H7 (cell line): Measurements from ENCODE around the gene KRTAP12-1. TPM values are rescaled to one million over a fixed set of nuclear protein-coding genes. Genes with fewer than 3 reads are reported as not detected.

Experiments
- DNase-seq: peaks from one replicate; pipeline ENCODE4 v3.0.0; 2012
- H3K27me3 ChIP-seq: 2 replicates; pipeline ENCODE4 v1.6.0; 2011; ENCODE audit warnings: mild to moderate bottlenecking, low read length; ENCODE audit not compliant: control insufficient read depth, insufficient read depth
- H3K36me3 ChIP-seq: replicated peaks from 2 replicates; pipeline ENCODE4 v1.5.1; 2011; ENCODE audit warnings: low read length; ENCODE audit not compliant: control insufficient read depth, insufficient read depth
- H3K4me3 ChIP-seq: 2 replicates; pipeline ENCODE4 v1.5.1; 2011; ENCODE audit warnings: low read depth, mild to moderate bottlenecking, control low read depth, low read length, moderate library complexity; ENCODE audit not compliant: insufficient read depth
- total RNA-seq: library from RNA; depleted of rRNA; stranded (reverse); fragments of >200 nt; shearing (Covaris generic); gene quantifications from 2 replicates; pipeline ENCODE4 v1.2.3, GENCODE V29; 2014

KRTAP12-1 gene
- total RNA-seq, 1 experiment from 2014 or later, result 0.17 TPM

- Histone ChIP-seq H3K4me3 (peak overlapping the region; percentile 30), H3K36me3 (no peaks in the 10 kb centered on the region), H3K27me3 (peaks cover 68% of the 10 kb centered on the region)
- peak; percentile 80 for DNase-seq
Observed at GRCh38 chr21:44706706-44707581, 25.0 kb upstream of the KRTAP12-1 start.

GRCh38 chr21:44706026-44706705 lies 24.2 kb upstream of the KRTAP12-1 start:
- DNase-seq, result peak; percentile 82
- Histone ChIP-seq H3K36me3 (no peaks in the 10 kb centered on the region), H3K4me3 (peak overlapping the region; percentile 30), H3K27me3 (peaks cover 61% of the 10 kb centered on the region)

GRCh38 chr21:44704636-44705001 lies 22.7 kb upstream of the KRTAP12-1 start:
- peak; percentile 83 for DNase-seq
- Histone ChIP-seq H3K27me3 (peaks cover 45% of the 10 kb centered on the region), H3K36me3 (no peaks in the 10 kb centered on the region), H3K4me3 (peak overlapping the region; percentile 23)

- H3K36me3 ChIP-seq, result no peaks in the 10 kb centered on the region
- H3K4me3 ChIP-seq, result peak overlapping the region; percentile 23
- peak; percentile 68 for DNase-seq
- H3K27me3 ChIP-seq, result peaks cover 41% of the 10 kb centered on the region
Observed at GRCh38 chr21:44703731-44704635, 22.0 kb upstream of the KRTAP12-1 start.

DNA sequence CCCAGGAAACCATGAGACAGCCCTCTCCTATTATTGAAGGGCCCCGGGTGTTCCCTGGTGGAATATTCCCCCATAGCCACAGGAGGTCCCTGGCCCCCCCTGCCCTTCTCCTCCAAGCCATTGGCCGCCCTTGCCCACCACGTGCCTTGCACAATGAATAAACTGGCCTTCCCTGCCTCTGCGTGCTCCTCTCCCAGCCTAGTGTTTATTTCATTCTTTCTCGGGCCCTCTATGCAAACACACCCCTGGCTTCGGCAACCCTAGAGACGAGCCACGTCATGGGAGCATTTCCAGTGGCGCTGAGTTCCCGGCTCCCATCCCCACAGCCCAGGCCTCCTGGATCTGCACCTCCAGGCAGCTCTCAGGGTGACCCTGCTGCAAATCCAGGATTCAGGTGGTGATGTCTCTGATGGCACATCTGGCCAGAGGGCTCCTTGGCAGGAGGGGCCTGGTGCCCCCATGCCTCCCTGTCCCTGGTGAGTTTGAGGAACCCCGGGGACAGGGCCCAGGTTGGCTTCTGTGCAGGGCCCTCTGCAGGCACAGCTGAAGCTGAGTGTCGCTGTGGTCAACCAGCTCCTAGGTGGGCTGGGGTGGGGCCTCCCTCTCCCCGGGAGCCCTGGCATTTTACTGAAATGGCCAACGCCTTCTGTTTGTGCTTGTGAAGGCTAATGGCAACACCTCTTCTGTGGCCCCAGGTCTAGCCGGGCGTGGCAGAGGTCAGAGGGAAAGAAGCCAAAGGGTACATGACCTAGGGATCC lies 21.2 kb upstream of the KRTAP12-1 start:
- peaks cover 37% of the 10 kb centered on the region for H3K27me3 ChIP-seq
- peak; percentile 62 for DNase-seq
- no peaks in the 10 kb centered on the region for H3K36me3 ChIP-seq
- no peak overlapping the region for H3K4me3 ChIP-seq

- H3K36me3 ChIP-seq, result no peaks in the 10 kb centered on the region
- peaks cover 35% of the 10 kb centered on the region for H3K27me3 ChIP-seq
- no peak overlapping the region for H3K4me3 ChIP-seq
- peak; percentile 32 for DNase-seq
Observed at GRCh38 chr21:44702111-44702972, 20.4 kb upstream of the KRTAP12-1 start.

DNA sequence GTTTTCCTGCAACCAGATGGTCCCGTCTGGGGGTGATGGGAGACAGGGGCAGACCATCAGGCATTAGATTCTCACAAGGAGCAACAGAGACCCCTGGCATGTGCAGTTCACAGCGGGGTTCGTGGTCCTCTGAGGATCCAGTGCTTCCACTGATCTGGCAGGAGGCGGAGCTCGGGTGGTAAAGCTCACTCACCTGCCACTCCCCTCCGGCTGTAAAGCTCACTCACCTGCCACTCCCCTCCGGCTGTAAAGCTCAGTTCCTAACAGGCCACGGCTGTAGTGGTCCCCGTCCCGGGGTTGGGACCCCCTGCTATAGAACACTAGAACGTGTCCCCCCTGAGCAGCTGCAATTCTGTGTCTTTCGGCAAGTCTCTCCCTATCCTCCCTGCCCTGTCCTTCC lies 19.6 kb upstream of the KRTAP12-1 start:
- DNase-seq, result peak; percentile 31
- Histone ChIP-seq H3K36me3 (no peaks in the 10 kb centered on the region), H3K4me3 (no peak overlapping the region), H3K27me3 (peaks cover 28% of the 10 kb centered on the region)

GRCh38 chr21:44701023-44701400 lies 19.0 kb upstream of the KRTAP12-1 start:
- DNase-seq, result no peak
- Histone ChIP-seq H3K36me3 (no peaks in the 10 kb centered on the region), H3K27me3 (peaks cover 23% of the 10 kb centered on the region), H3K4me3 (no peak overlapping the region)

DNA sequence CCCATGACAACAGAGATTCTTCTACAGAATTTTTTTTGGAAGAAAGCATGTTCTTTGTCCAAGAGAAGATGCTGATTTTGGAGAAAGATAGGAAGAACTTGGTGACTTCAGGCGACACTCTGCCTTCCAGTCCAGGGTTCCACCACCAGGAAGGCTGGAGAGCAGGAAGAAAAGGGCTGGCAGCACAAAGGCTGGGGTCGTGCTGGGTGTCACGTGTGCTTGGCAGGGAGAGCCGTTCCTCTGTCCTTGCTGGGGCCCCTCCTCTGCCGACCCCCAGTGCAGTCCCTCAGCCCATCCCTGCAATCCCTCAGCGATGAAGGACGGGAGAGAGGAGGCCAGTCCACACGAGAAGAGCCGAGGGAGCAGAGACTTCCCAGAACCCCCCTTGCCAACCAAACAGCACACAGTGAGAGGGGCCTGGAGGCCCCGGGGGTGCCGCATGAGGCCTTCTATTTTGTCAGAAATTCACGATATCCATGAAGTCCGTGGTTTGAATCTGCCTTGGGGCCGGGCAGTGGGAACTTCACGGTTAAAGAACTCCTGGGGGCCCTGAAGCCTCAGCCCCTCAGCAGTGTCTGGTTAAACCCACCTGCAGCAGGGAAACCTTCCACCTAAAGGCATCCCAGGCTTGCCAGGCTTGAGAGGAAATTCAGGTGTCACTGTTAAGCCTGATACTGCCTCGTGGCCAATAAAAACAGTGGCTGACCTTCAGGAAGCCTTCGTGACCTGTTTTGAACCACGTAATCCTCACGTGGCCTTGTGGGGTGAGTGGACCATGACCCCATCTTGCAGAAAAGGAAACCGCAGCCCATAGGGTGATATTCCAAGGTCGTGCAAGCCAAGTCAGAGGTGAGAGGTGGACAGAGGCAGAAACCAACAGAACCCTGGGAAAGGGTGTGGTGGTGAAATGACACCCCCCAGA lies 18.4 kb upstream of the KRTAP12-1 start:
- Histone ChIP-seq H3K36me3 (no peaks in the 10 kb centered on the region), H3K27me3 (peaks cover 22% of the 10 kb centered on the region; the same call in 1 of the 2 replicates)

DNA sequence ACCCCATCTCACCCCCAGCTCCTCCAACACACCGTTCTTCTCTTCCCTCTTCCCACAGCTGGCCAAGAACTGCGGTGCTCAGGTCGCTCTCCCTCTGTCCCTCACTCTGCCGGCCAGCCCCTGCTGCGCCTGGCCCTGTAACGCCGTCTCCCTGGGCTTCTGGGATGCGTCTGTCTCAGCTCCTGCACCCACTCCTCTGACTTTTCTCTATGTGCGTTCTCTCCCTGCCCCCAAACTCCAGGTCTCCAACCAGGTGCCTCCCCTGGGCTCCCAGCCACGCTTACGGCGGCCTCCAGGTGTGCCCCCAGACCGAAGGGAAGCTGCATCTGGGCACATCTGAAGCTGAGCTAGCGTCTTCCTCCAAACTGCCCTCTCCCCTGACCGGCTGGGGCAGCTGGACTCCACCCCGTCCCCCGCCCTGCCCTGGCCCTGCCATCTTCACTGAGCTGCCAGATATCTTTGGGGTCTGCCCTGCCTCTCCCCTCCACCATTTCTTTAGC lies 17.6 kb upstream of the KRTAP12-1 start:
- Histone ChIP-seq H3K36me3 (no peaks in the 10 kb centered on the region), H3K27me3 (peaks cover 22% of the 10 kb centered on the region; the same call in 1 of the 2 replicates), H3K4me3 (no peak overlapping the region)
- DNase-seq, result peak; percentile 56

More for the DNA sequence above, 18.4 kb upstream of the KRTAP12-1 start:
- DNase-seq, result peak; percentile 22
- H3K4me3 ChIP-seq, result no peak overlapping the region

DNA sequence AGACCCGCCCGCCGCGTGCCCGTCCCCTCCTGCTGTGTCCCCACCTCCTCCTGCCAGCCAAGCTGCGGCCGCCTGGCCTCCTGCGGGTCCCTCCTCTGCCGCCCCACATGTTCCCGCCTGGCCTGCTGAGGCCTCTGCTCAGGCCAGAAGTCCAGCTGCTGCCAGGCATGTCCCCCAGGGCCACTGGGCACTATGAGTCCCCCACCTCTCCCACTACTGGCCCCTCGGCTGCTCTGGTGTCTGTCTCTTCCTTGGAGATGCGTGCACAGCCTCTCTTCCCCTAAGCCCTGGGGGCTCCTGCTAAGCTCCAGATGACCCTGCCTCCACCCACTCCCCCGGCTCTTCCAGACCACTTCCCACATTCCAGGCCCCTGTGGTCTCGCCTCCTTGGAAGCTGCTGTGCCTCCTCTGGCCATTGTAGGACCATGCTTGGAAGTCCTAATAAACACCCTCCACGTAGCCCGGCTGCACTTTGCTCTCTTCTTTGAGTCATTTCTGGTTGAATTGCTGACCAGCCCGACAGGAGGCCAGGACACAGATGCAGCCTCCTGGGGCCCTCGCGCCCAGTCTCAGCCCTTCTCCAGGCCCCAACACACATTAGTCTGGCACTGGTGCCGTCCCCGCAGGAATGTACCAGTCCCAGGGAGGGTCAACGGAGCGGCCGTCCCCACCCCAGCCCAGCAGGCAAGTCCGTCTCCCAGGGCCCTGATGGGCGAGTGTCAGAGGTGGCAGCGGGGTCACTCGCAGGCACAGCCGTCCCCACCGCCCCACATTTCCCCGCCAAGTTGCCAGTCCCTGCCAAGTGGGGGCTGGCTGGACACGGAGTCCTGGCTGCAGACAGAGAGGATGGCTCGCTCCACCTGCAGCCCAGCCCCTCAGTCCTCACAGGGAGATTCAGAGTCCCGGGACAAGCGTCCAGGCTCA lies 16.1 kb upstream of the KRTAP12-1 start:
- peak; percentile 86 for DNase-seq
- Histone ChIP-seq H3K27me3 (peaks cover 15% of the 10 kb centered on the region; the same call in 1 of the 2 replicates), H3K36me3 (no peaks in the 10 kb centered on the region), H3K4me3 (no peak overlapping the region)
